ENCODE data around the gene TERB2.
"Not testable (repeated sequence)": the region's sequence is repeated elsewhere in the genome, so short reads cannot be mapped to it uniquely, and the experiment has no call there.

- not testable (repeated sequence) for TF ChIP-seq CTCF (conservative IDR thresholded peaks at IDR 0.05); ZFX (IDR thresholded peaks at IDR 0.05)
Measured at GRCh38 chr15:44977781-44978180, 21.3 kb downstream of the TERB2 start.
